Suppressor macrophage (primary cell): ENCODE data around the gene MPIG6B.
"Not testable (repeated sequence)": the region's sequence is repeated elsewhere in the genome, so short reads cannot be mapped to it uniquely, and the experiment has no call there.

Source experiments
- DNase-seq, 4 experiments: peaks; one replicate each; pipeline ENCODE4 v3.0.0-alpha.2; 2020 to 2022

The MPIG6B gene

GRCh38 chr6:31701666-31702404 lies 21.3 kb upstream of the MPIG6B start:
- no peak for DNase-seq

GRCh38 chr6:31702405-31702818 lies 20.8 kb upstream of the MPIG6B start:
- no peak for DNase-seq

GRCh38 chr6:31702819-31703716 lies 20.1 kb upstream of the MPIG6B start, which contains the start of gene ABHD16A:
TSS of gene ABHD16A (minus strand) at chr6:31703324. CDS start at chr6:31703281, 43 bp downstream.
- peak; percentile 98 to 99 (median 99) for DNase-seq

GRCh38 chr6:31705931-31706330 lies 17.2 kb upstream of the MPIG6B start:
- no peak for DNase-seq

- DNase-seq, result no peak
Observed at GRCh38 chr6:31706599-31706998, 16.6 kb upstream of the MPIG6B start, which contains the start of gene LY6G6F. TSS of gene LY6G6F (plus strand) at chr6:31706866. CDS start at chr6:31706907, 41 bp downstream.

GRCh38 chr6:31707701-31708100 lies 15.5 kb upstream of the MPIG6B start:
- DNase-seq, result no peak

- no peak for DNase-seq
Observed at GRCh38 chr6:31708224-31708623, 14.9 kb upstream of the MPIG6B start.

GRCh38 chr6:31709157-31709556 lies 14.0 kb upstream of the MPIG6B start:
- DNase-seq, result not testable (repeated sequence)

GRCh38 chr6:31710523-31711219 lies 12.5 kb upstream of the MPIG6B start:
- no peak for DNase-seq

GRCh38 chr6:31711233-31711632 lies 11.9 kb upstream of the MPIG6B start:
- DNase-seq, result peak; percentile 37 to 61 (median 56)

GRCh38 chr6:31712296-31712695 lies 10.9 kb upstream of the MPIG6B start:
- DNase-seq, result peak in 3 of 4 experiments; percentile 49 to 63 (median 57)

GRCh38 chr6:31713465-31713864 lies 9.7 kb upstream of the MPIG6B start:
- DNase-seq, result peak in 1 of 4 experiments; percentile 1

- DNase-seq, result peak in 2 of 4 experiments; percentile 20 to 29
Observed at GRCh38 chr6:31713991-31714684, 9.0 kb upstream of the MPIG6B start.

- DNase-seq, result no peak
Observed at GRCh38 chr6:31715022-31715958, 7.9 kb upstream of the MPIG6B start, which contains the start of gene LY6G6D. TSS of gene LY6G6D (plus strand) at chr6:31715348. CDS start at chr6:31715356, 8 bp downstream.

GRCh38 chr6:31717499-31718222 lies 5.5 kb upstream of the MPIG6B start:
- no peak for DNase-seq

GRCh38 chr6:31718265-31718664 lies 4.9 kb upstream of the MPIG6B start:
- DNase-seq, result no peak

- no peak for DNase-seq
Observed at GRCh38 chr6:31719001-31719400, 4.2 kb upstream of the MPIG6B start.

- no peak for DNase-seq
Observed at GRCh38 chr6:31720196-31720770, 2.9 kb upstream of the MPIG6B start.

GRCh38 chr6:31721351-31722020 lies 1.7 kb upstream of the MPIG6B start, which contains the start of gene LY6G6C:
TSS of gene LY6G6C (minus strand) at chr6:31721746. CDS start at chr6:31721679, 67 bp downstream.
- DNase-seq, result no peak
